GM06990 (cell line): ENCODE data around the gene MBOAT1.
"Not testable (repeated sequence)": the region's sequence is repeated elsewhere in the genome, so short reads cannot be mapped to it uniquely, and the experiment has no call there.

Source experiments
- DNase-seq: peaks from one replicate; pipeline ENCODE4 v3.0.0-alpha.2; 2011; ENCODE audit not compliant: insufficient read length; ENCODE audit errors: extremely low read depth
- H3K27me3 ChIP-seq: replicated peaks from 2 replicates; pipeline ENCODE4 v1.6.0; 2011; ENCODE audit warnings: low read length; ENCODE audit not compliant: control insufficient read depth, insufficient read depth
- H3K36me3 ChIP-seq: 2 replicates; pipeline ENCODE4 v1.5.1; 2011; ENCODE audit warnings: low read length; ENCODE audit not compliant: control insufficient read depth, insufficient read depth
- H3K4me3 ChIP-seq: replicated peaks from 2 replicates; pipeline ENCODE4 v1.5.1; 2011; ENCODE audit warnings: low read depth, mild to moderate bottlenecking, control low read depth, low read length
- TF ChIP-seq, protein P1 (sequence below): IDR thresholded peaks from 2 replicates; pipeline ENCODE4 v1.5.1; 2011; ENCODE audit warnings: low read length, control low read depth, mild to moderate bottlenecking, inconsistent platforms; ENCODE audit not compliant: insufficient read depth, poor library complexity, severe bottlenecking

Gene MBOAT1

DNA sequence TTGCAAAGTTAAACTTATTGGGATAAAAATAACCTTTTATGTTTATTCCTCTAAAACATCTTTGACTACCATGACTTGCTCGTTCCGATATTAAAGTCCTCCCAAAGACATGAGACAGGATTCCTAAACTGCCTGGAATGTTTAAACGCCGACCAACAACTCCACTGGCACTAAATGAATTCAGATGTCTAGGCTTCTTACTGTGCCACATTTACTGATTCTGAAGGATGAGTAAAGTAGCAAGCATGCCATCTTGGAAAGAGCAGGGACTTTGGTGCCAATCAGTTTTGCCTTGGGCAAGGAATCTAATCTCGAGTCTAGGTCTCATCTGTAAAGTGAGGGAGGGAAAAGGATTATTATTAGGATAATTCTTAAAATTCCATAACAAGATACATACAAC, 25.3 kb downstream of the MBOAT1 start:
- TF ChIP-seq, protein P1, sequence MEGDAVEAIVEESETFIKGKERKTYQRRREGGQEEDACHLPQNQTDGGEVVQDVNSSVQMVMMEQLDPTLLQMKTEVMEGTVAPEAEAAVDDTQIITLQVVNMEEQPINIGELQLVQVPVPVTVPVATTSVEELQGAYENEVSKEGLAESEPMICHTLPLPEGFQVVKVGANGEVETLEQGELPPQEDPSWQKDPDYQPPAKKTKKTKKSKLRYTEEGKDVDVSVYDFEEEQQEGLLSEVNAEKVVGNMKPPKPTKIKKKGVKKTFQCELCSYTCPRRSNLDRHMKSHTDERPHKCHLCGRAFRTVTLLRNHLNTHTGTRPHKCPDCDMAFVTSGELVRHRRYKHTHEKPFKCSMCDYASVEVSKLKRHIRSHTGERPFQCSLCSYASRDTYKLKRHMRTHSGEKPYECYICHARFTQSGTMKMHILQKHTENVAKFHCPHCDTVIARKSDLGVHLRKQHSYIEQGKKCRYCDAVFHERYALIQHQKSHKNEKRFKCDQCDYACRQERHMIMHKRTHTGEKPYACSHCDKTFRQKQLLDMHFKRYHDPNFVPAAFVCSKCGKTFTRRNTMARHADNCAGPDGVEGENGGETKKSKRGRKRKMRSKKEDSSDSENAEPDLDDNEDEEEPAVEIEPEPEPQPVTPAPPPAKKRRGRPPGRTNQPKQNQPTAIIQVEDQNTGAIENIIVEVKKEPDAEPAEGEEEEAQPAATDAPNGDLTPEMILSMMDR: no peak
- no peak overlapping the region for H3K4me3 ChIP-seq
- H3K27me3 ChIP-seq: no peaks in the 10 kb centered on the region
- no peak for DNase-seq
- H3K36me3 ChIP-seq: peaks cover 2% of the 10 kb centered on the region

DNA sequence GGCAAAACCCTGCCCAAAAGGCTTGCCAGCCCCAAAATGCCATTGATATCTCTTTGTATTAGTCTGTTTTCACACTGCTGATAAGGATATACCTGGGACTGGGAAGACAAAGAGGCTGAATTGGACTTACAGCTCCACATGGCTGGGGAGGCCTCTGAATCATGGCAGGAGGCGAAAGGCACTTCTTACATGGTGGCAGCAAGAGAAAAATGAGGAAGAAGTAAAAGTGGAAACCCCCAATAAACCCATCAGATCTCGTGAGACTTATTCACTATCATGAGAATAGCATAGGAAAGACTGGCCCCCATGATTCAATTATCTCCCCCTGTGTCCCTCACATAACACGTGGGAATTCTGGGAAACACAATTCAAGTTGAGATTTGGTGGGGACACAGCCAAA, 28.6 kb downstream of the MBOAT1 start:
- Histone ChIP-seq H3K4me3 (no peak overlapping the region), H3K36me3 (peaks cover 2% of the 10 kb centered on the region), H3K27me3 (no peaks in the 10 kb centered on the region)
- TF ChIP-seq, protein P1: no peak
- no peak for DNase-seq

DNA sequence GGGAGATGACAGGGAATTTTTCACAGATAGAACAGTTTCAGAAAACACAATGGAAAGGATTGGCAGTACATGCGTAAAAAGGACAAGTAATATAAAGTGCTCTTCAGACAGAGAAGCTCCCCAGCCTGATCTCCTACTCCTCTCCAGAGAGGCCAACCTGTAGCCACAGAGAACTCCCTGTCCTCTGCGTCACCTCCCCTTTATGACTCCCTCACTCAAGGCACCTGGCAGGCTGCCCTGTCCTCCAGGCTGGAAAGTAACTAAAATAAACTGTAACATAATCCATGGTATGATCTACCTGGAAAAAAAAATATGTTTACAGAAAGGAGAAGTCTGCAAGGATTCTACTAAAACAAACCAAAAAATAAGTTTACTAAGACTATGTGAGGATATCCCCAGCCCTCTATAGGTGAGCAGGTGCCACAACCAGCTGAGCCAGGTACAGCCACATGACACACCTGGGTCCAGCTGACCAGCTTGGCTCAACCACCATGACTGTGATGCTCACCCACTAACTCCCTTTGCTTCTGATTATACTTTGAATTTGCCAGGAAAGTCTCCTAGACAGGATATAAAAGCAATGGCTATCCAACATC, 29.2 kb downstream of the MBOAT1 start:
- no peak for DNase-seq
- Histone ChIP-seq H3K4me3 (no peak overlapping the region), H3K27me3 (no peaks in the 10 kb centered on the region), H3K36me3 (peaks cover 2% of the 10 kb centered on the region)
- TF ChIP-seq, protein P1: no peak

DNA sequence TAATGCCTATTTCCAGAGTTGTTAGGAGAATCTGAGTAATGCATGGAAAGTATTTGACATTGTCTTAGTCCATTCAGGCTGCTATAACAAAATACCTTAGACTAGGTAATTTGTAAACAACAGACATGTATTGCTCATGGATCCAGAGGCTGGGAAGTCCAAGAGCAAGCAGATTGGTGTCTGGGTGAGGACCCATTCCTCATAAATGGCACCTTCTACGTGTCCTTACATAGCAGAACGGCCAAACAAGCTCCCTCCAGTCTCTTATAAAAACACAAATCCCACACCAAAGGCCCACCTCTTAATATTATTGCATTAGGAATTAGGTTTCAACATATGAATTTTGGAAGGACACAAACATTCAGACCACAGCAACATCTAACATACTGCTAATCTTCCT, 30.2 kb downstream of the MBOAT1 start:
- Histone ChIP-seq H3K4me3 (no peak overlapping the region), H3K36me3 (peaks cover 2% of the 10 kb centered on the region), H3K27me3 (no peaks in the 10 kb centered on the region)
- TF ChIP-seq, protein P1: no peak
- no peak for DNase-seq

DNA sequence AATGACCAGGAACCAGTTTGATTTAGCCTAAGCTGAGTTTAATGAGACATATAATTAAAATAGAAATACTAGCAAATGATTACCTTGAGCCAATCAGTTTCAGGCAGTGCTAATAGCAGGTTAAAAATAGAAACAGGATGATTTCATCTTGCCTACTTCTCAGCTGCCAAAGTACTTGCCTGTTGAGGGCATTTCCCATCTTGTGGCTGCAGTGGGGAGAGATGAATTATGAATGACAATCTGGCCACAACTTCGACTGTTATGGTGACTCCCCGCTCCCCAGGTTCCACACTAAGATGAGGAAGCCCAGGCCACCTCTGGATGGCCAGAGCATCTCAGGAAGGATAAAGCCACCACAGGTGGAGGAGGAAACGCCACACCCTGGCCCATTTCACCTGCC, 31.3 kb downstream of the MBOAT1 start:
- DNase-seq: no peak
- TF ChIP-seq, protein P1: no peak
- Histone ChIP-seq H3K4me3 (no peak overlapping the region), H3K27me3 (no peaks in the 10 kb centered on the region), H3K36me3 (peaks cover 2% of the 10 kb centered on the region)

DNA sequence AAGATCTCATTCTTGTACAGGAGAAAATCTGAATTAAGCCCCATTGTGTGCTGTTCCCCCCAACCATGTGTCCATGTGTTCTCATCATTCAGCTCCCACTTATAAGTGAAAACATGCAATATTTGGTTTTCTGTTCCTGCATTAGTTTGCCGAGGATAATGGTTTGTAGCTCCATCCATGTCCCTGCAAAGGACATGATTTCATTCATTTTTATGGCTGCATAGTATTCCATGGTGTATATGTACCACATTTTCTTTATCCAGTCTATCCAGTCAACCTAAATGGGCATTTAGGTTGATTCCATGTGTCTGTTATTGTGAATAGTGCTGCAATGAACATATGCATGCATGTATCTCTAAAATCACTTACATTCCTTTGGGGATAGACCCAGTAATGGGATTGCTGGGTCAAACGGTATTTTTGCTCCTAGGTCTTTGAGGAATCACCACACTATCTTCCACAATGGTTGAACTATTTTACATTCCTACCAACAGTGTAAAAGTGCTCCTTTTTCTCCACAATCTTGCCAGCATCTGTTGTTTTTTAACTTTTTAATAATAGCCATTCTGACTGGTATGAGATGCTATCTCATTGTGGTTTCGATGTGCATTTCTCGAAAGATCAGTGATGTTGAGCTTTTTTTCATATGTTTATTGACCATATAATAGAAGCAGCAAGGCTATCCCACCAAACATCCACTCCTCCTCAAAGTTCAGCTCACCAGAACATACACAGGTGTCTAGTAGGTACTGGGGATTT, 32.8 kb downstream of the MBOAT1 start:
- not testable (repeated sequence) for DNase-seq, H3K27me3 ChIP-seq, H3K4me3 ChIP-seq, H3K36me3 ChIP-seq
